DOHH2 (cell line): ENCODE results near the gene TLDC2.
"Not testable (repeated sequence)": the region's sequence is repeated elsewhere in the genome, so short reads cannot be mapped to it uniquely, and the experiment has no call there.

Source experiments
- H3F3A ChIP-seq: fragments of 200-600 bp; sonication (generic), shearing (Covaris generic); 2 replicates; pipeline ENCODE4 v1.6.0; 2016; ENCODE audit warnings: antibody characterized with exemption, mild to moderate bottlenecking; ENCODE audit not compliant: control insufficient read depth, insufficient read depth
- H3K27ac ChIP-seq: fragments of 200-600 bp; sonication (generic); 2 replicates; pipeline ENCODE4 v1.5.1; 2014; ENCODE audit warnings: low read depth, mild to moderate bottlenecking, low read length, moderate library complexity
- H3K27me3 ChIP-seq: fragments of 200-600 bp; sonication (generic); 2 replicates; pipeline ENCODE4 v1.6.1; 2014; ENCODE audit warnings: mild to moderate bottlenecking, low read length, mixed read lengths; ENCODE audit not compliant: control insufficient read depth
- H3K36me3 ChIP-seq: fragments of 200-600 bp; sonication (generic); 2 replicates; pipeline ENCODE4 v1.6.1; 2014; ENCODE audit warnings: mild to moderate bottlenecking, low read length, moderate library complexity, mixed read lengths; ENCODE audit not compliant: control insufficient read depth
- H3K4me1 ChIP-seq: fragments of 200-600 bp; sonication (generic); 2 replicates; pipeline ENCODE4 v1.6.1; 2014; ENCODE audit warnings: mild to moderate bottlenecking, low read length, mixed read lengths; ENCODE audit not compliant: control insufficient read depth
- H3K4me2 ChIP-seq: fragments of 200-600 bp; sonication (generic); 2 replicates; pipeline ENCODE4 v1.6.0; 2014; ENCODE audit warnings: mild to moderate bottlenecking, low read length, moderate library complexity
- H3K4me3 ChIP-seq: fragments of 200-600 bp; sonication (generic); 2 replicates; pipeline ENCODE4 v1.5.1; 2014; ENCODE audit warnings: mild to moderate bottlenecking, low read length, mixed read lengths
- H3K79me2 ChIP-seq: fragments of 200-600 bp; sonication (generic); 2 replicates; pipeline ENCODE4 v1.6.1; 2014; ENCODE audit warnings: mild to moderate bottlenecking, low read length, mixed read lengths; ENCODE audit not compliant: control insufficient read depth
- H3K9me2 ChIP-seq: fragments of 200-600 bp; sonication (generic); replicated peaks from 2 replicates; pipeline ENCODE4 v1.6.1; 2014; ENCODE audit warnings: mild to moderate bottlenecking, low read length, mixed read lengths; ENCODE audit not compliant: control insufficient read depth
- H3K9me3 ChIP-seq: fragments of 200-600 bp; sonication (generic); 2 replicates; pipeline ENCODE4 v1.6.1; 2014; ENCODE audit warnings: antibody characterized with exemption, low read length, mixed read lengths; ENCODE audit not compliant: control insufficient read depth, insufficient read depth
- H4K20me1 ChIP-seq: fragments of 200-600 bp; sonication (generic); 2 replicates; pipeline ENCODE4 v1.6.0; 2014; ENCODE audit warnings: low read depth, mild to moderate bottlenecking, antibody characterized with exemption, low read length, moderate library complexity; ENCODE audit not compliant: control insufficient read depth, insufficient read depth
- CTCF ChIP-seq: fragments of 200-600 bp; sonication (generic); IDR thresholded peaks from one replicate; pipeline ENCODE4 v1.5.1; 2014; ENCODE audit warnings: antibody characterized with exemption, mild to moderate bottlenecking, low read depth, low read length; ENCODE audit not compliant: poor library complexity, severe bottlenecking
- EZH2phosphoT487 ChIP-seq: fragments of 200-600 bp; sonication (generic); IDR thresholded peaks from 2 replicates; pipeline ENCODE4 v1.6.1; 2017; ENCODE audit warnings: borderline replicate concordance, mild to moderate bottlenecking, antibody characterized with exemption, low read length, moderate library complexity, mixed read lengths

The TLDC2 gene

GRCh38 chr20:36835025-36835424 lies 40.9 kb upstream of the TLDC2 start:
- H4K20me1 ChIP-seq = no peaks in the 10 kb centered on the region
- peaks cover 2% of the 10 kb centered on the region; the same call in 1 of the 2 replicates for H3K79me2 ChIP-seq
- H3F3A ChIP-seq = peaks cover 7% of the 10 kb centered on the region
- peaks cover 8% of the 10 kb centered on the region for H3K36me3 ChIP-seq
- peak overlapping the region; percentile 90 for H3K4me2 ChIP-seq
- no peaks in the 10 kb centered on the region for H3K27me3 ChIP-seq
- TF ChIP-seq CTCF = no peak
- TF ChIP-seq EZH2phosphoT487 = no peak
- H3K27ac ChIP-seq = peak overlapping the region; percentile 71
- H3K9me2 ChIP-seq = no peaks in the 10 kb centered on the region
- peak overlapping the region; percentile 71 for H3K4me3 ChIP-seq
- H3K4me1 ChIP-seq = peaks cover 53% of the 10 kb centered on the region
- H3K9me3 ChIP-seq = no peaks in the 10 kb centered on the region

- Histone ChIP-seq H4K20me1 (no peaks in the 10 kb centered on the region), H3F3A (peaks cover 7% of the 10 kb centered on the region), H3K9me2 (no peaks in the 10 kb centered on the region), H3K36me3 (peaks cover 8% of the 10 kb centered on the region), H3K27me3 (no peaks in the 10 kb centered on the region), H3K4me3 (peak overlapping the region; percentile 71), H3K9me3 (no peaks in the 10 kb centered on the region), H3K4me1 (peaks cover 53% of the 10 kb centered on the region), H3K27ac (peak overlapping the region; percentile 71), H3K79me2 (peaks cover 2% of the 10 kb centered on the region; the same call in 1 of the 2 replicates), H3K4me2 (peak overlapping the region; percentile 90)
- no peak for TF ChIP-seq EZH2phosphoT487
- no peak for TF ChIP-seq CTCF
Observed at GRCh38 chr20:36835453-36836198, 40.3 kb upstream of the TLDC2 start.

GRCh38 chr20:36836591-36837269 lies 39.2 kb upstream of the TLDC2 start:
- peak overlapping the region; percentile 71 for H3K27ac ChIP-seq
- no peaks in the 10 kb centered on the region for H3K9me2 ChIP-seq
- H3K36me3 ChIP-seq = peaks cover 8% of the 10 kb centered on the region
- H3K4me3 ChIP-seq = peak overlapping the region; percentile 71
- H3K9me3 ChIP-seq = no peaks in the 10 kb centered on the region
- H3K4me1 ChIP-seq = peaks cover 60% of the 10 kb centered on the region
- H4K20me1 ChIP-seq = no peaks in the 10 kb centered on the region
- peak overlapping the region; percentile 90 for H3K4me2 ChIP-seq
- peaks cover 6% of the 10 kb centered on the region for H3K79me2 ChIP-seq
- TF ChIP-seq EZH2phosphoT487 = no peak
- TF ChIP-seq CTCF = peak; percentile 88
- no peaks in the 10 kb centered on the region for H3K27me3 ChIP-seq
- H3F3A ChIP-seq = peaks cover 11% of the 10 kb centered on the region

- H3K36me3 ChIP-seq = not testable (repeated sequence)
- Histone ChIP-seq H3K79me2 (peaks cover 11% of the 10 kb centered on the region), H3K27ac (peak overlapping the region; percentile 64)
Observed at GRCh38 chr20:36838376-36838775, 37.6 kb upstream of the TLDC2 start.

More at GRCh38 chr20:36838376-36838775, 37.6 kb upstream of the TLDC2 start:
- H3K27me3 ChIP-seq, H4K20me1 ChIP-seq, H3K9me2 ChIP-seq, H3K9me3 ChIP-seq: not testable (repeated sequence)
- Histone ChIP-seq H3F3A (peaks cover 21% of the 10 kb centered on the region), H3K4me1 (peaks cover 77% of the 10 kb centered on the region), H3K4me2 (peak overlapping the region; percentile 58), H3K4me3 (peak overlapping the region; percentile 33; the same call in 1 of the 2 replicates)
